Measurements from ENCODE around the gene FILIP1.

The FILIP1 gene

DNA sequence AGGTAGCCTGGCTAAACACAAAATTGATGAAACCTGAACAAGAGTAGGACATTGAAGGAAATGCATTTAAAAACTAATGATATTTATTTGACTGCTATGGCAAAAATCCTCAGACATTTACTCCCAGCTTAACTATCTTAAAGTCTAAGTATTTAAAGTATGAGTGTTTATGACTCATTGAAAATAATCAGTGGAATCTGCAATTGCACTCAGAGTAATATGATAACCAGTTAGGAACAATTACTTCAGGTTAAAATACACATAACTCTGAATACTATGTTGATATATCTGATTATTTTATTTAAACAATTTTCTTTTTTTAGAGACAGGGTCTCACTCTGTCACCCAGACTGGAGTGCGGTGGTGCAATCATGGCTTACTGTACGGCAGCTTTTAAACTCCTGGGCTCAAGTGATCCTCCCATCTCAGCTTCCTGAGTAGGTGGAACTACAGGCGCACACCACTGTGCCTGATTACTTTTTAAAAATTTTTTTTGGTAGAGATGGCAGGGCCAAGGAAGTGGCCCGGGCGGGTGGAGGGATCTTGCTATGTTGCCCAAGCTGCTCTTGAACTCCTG is 43.9 kb downstream of the FILIP1 start:
- no peaks in the 10 kb centered on the region for H3F3A ChIP-seq (ENCODE audit: low read depth)
- no peak overlapping the region for H3K4me2 ChIP-seq (ENCODE audit: low read depth, low read length, poor library complexity, severe bottlenecking)
- no peaks in the 10 kb centered on the region for H3K9me3 ChIP-seq (ENCODE audit: insufficient read depth, low read depth, low read length)
- H3K27me3 ChIP-seq (ENCODE audit: insufficient read depth, low read length, poor library complexity, severe bottlenecking), result no peaks in the 10 kb centered on the region
- no peaks in the 10 kb centered on the region for H3K36me3 ChIP-seq (ENCODE audit: insufficient read depth, low read length)
- no peak for TF ChIP-seq CTCF (conservative IDR thresholded peaks at IDR 0.05; ENCODE audit: low read length)
- no peak for TF ChIP-seq EZH2phosphoT487 (IDR thresholded peaks at IDR 0.05; ENCODE audit: borderline replicate concordance)
- H3K9me2 ChIP-seq (replicated peaks; ENCODE audit: low read depth, low read length), result no peaks in the 10 kb centered on the region
- H2AFZ ChIP-seq (ENCODE audit: low read length), result no peak overlapping the region
- H3K4me3 ChIP-seq (ENCODE audit: low read length, poor library complexity, severe bottlenecking), result no peak overlapping the region
- H3K79me2 ChIP-seq (ENCODE audit: insufficient read depth, low read length), result no peaks in the 10 kb centered on the region
- no peak overlapping the region for H3K9ac ChIP-seq (ENCODE audit: low read depth, low read length, poor library complexity, severe bottlenecking)
- no peaks in the 10 kb centered on the region for H3K4me1 ChIP-seq (ENCODE audit: insufficient read depth, low read length, poor library complexity, severe bottlenecking)
- H4K20me1 ChIP-seq (ENCODE audit: insufficient read depth, low read length, poor library complexity, severe bottlenecking), result no peaks in the 10 kb centered on the region

- no peaks in the 10 kb centered on the region for H3K79me2 ChIP-seq (ENCODE audit: insufficient read depth, low read length)
- H3K4me3 ChIP-seq (ENCODE audit: low read length, poor library complexity, severe bottlenecking), result no peak overlapping the region
- H3K4me2 ChIP-seq (ENCODE audit: low read depth, low read length, poor library complexity, severe bottlenecking), result no peak overlapping the region
- no peaks in the 10 kb centered on the region for H3K9me3 ChIP-seq (ENCODE audit: insufficient read depth, low read depth, low read length)
- no peaks in the 10 kb centered on the region for H3K27me3 ChIP-seq (ENCODE audit: insufficient read depth, low read length, poor library complexity, severe bottlenecking)
- H3K4me1 ChIP-seq (ENCODE audit: insufficient read depth, low read length, poor library complexity, severe bottlenecking), result no peaks in the 10 kb centered on the region
- no peaks in the 10 kb centered on the region for H3K9me2 ChIP-seq (replicated peaks; ENCODE audit: low read depth, low read length)
- H3F3A ChIP-seq (ENCODE audit: low read depth), result no peaks in the 10 kb centered on the region
- H3K9ac ChIP-seq (ENCODE audit: low read depth, low read length, poor library complexity, severe bottlenecking), result no peak overlapping the region
- no peaks in the 10 kb centered on the region for H3K36me3 ChIP-seq (ENCODE audit: insufficient read depth, low read length)
- TF ChIP-seq EZH2phosphoT487 (IDR thresholded peaks at IDR 0.05; ENCODE audit: borderline replicate concordance) (no peak), CTCF (conservative IDR thresholded peaks at IDR 0.05; ENCODE audit: low read length) (no peak)
- no peak overlapping the region for H2AFZ ChIP-seq (ENCODE audit: low read length)
- no peaks in the 10 kb centered on the region for H4K20me1 ChIP-seq (ENCODE audit: insufficient read depth, low read length, poor library complexity, severe bottlenecking)
Measured at GRCh38 chr6:75446241-75446880, 47.2 kb downstream of the FILIP1 start.

GRCh38 chr6:75445738-75446137 is 47.9 kb downstream of the FILIP1 start:
- H4K20me1 ChIP-seq (ENCODE audit: insufficient read depth, low read length, poor library complexity, severe bottlenecking), result no peaks in the 10 kb centered on the region
- H3K4me1 ChIP-seq (ENCODE audit: insufficient read depth, low read length, poor library complexity, severe bottlenecking), result no peaks in the 10 kb centered on the region
- H3F3A ChIP-seq (ENCODE audit: low read depth), result no peaks in the 10 kb centered on the region
- no peaks in the 10 kb centered on the region for H3K27me3 ChIP-seq (ENCODE audit: insufficient read depth, low read length, poor library complexity, severe bottlenecking)
- H3K79me2 ChIP-seq (ENCODE audit: insufficient read depth, low read length), result no peaks in the 10 kb centered on the region
- no peak overlapping the region for H3K9ac ChIP-seq (ENCODE audit: low read depth, low read length, poor library complexity, severe bottlenecking)
- H3K9me3 ChIP-seq (ENCODE audit: insufficient read depth, low read depth, low read length), result no peaks in the 10 kb centered on the region
- TF ChIP-seq EZH2phosphoT487 (IDR thresholded peaks at IDR 0.05; ENCODE audit: borderline replicate concordance) (no peak), CTCF (conservative IDR thresholded peaks at IDR 0.05; ENCODE audit: low read length) (no peak)
- no peak overlapping the region for H3K4me3 ChIP-seq (ENCODE audit: low read length, poor library complexity, severe bottlenecking)
- H3K36me3 ChIP-seq (ENCODE audit: insufficient read depth, low read length), result no peaks in the 10 kb centered on the region
- H3K4me2 ChIP-seq (ENCODE audit: low read depth, low read length, poor library complexity, severe bottlenecking), result no peak overlapping the region
- no peak overlapping the region for H2AFZ ChIP-seq (ENCODE audit: low read length)
- no peaks in the 10 kb centered on the region for H3K9me2 ChIP-seq (replicated peaks; ENCODE audit: low read depth, low read length)

Measured in Loucy (cell line).